Epidermal melanocyte (primary cell): ENCODE data around the gene PHLPP2.
"Not testable (repeated sequence)": the region's sequence is repeated elsewhere in the genome, so short reads cannot be mapped to it uniquely, and the experiment has no call there.

Source experiments
- DNase-seq: peaks from one replicate; pipeline ENCODE4 v3.0.0; 2011; ENCODE audit warnings: low spot score; ENCODE audit not compliant: insufficient read length

PHLPP2 gene

GRCh38 chr16:71625113-71625850 is 99.2 kb downstream of the PHLPP2 start:
- no peak for DNase-seq

GRCh38 chr16:71623597-71623996 is 100.9 kb downstream of the PHLPP2 start:
- DNase-seq: no peak

GRCh38 chr16:71622088-71622487 is 102.4 kb downstream of the PHLPP2 start:
- DNase-seq: no peak

GRCh38 chr16:71618429-71618828 is 106.1 kb downstream of the PHLPP2 start:
- no peak for DNase-seq

GRCh38 chr16:71614956-71615355 is 109.5 kb downstream of the PHLPP2 start:
- not testable (repeated sequence) for DNase-seq

GRCh38 chr16:71610936-71611871 is 113.3 kb downstream of the PHLPP2 start:
- DNase-seq: no peak

- DNase-seq: no peak
Measured at GRCh38 chr16:71610447-71610846, 114.1 kb downstream of the PHLPP2 start.

GRCh38 chr16:71609066-71609465 is 115.4 kb downstream of the PHLPP2 start:
- no peak for DNase-seq

- no peak for DNase-seq
Measured at GRCh38 chr16:71600822-71601221, 123.7 kb downstream of the PHLPP2 start.

GRCh38 chr16:71598426-71598825 is 126.1 kb downstream of the PHLPP2 start:
- not testable (repeated sequence) for DNase-seq

GRCh38 chr16:71595340-71595826 is 129.1 kb downstream of the PHLPP2 start:
- not testable (repeated sequence) for DNase-seq
